HCT116 (cell line): Measurements from ENCODE around the gene RNASEH2C. TPM values are rescaled to one million over a fixed set of nuclear protein-coding genes. Genes with fewer than 3 reads are reported as not detected.

Source experiments
- ATAC-seq: fragments of 200-7000 bp; cut with Tn5 transposase; 2 replicates; pipeline ENCODE4 v1.9.1; 2020; ENCODE audit warnings: mild to moderate bottlenecking, moderate library complexity
- BruUV-seq: library from RNA; stranded (reverse); fragments of 400-500 nt; replicated peaks from 2 replicates; lab custom pipeline; 2021; lab: Mats Ljungman, UMichigan
- CTCF ChIA-PET: fragments of 300-600 bp; sonication (Branson Sonifier 250); formaldehyde crosslinking; loops from one replicate; lab custom pipeline; 2021; ENCODE audit warnings: antibody characterized with exemption; lab: Charles Lee
- POLR2A ChIA-PET: fragments of 300-600, 350-600 bp; sonication (Branson Sonifier 250); formaldehyde crosslinking; loops from one replicate; lab custom pipeline; 2021; ENCODE audit warnings: antibody characterized with exemption; lab: Charles Lee
- RAD21 ChIA-PET, 2 experiments: fragments of 300-600 bp; sonication (Branson Sonifier 250); formaldehyde crosslinking; loops; one replicate each; lab custom pipeline; 2023; ENCODE audit warnings: low total read pairs in 2 of 2; ENCODE audit not compliant: uncharacterized antibody in 2 of 2, unreplicated experiment in 2 of 2, low non-redundant PET in 1 of 2; lab: Charles Lee
- DNase-seq: peaks from one replicate; pipeline ENCODE4 v3.0.0-alpha.2; 2010; ENCODE audit warnings: low read depth, low spot score
- H2AFZ ChIP-seq: fragments of 200-600 bp; shearing (Covaris generic), sonication (generic); 2 replicates; pipeline ENCODE4 v1.6.1; 2017; ENCODE audit warnings: low read depth, mixed run types, mixed read lengths, antibody characterized with exemption, low read length; ENCODE audit not compliant: poor library complexity, severe bottlenecking
- H3K27ac ChIP-seq: 2 replicates; pipeline ENCODE4 v1.5.1; 2012; ENCODE audit warnings: low read depth, low read length
- H3K27me3 ChIP-seq: fragments of 200-600 bp; sonication (generic); 2 replicates; pipeline ENCODE4 v1.6.1; 2016; ENCODE audit warnings: mixed run types, low read length, mixed read lengths; ENCODE audit not compliant: insufficient read depth
- H3K36me3 ChIP-seq, 2 experiments: fragments of 200-500 bp in 1 of 2; fragments of 200-600 bp in 1 of 2; sonication (Bioruptor generic) in 1 of 2; sonication (generic) in 1 of 2; 2 replicates each; pipeline versions ENCODE4 v1.5.1 to v1.6.1; 2014 to 2016; ENCODE audit warnings: low read length in 2 of 2, inconsistent platforms in 1 of 2, mixed read lengths in 1 of 2, mixed run types in 1 of 2; ENCODE audit not compliant: insufficient read depth in 2 of 2, control insufficient read depth in 1 of 2
- H3K4me1 ChIP-seq, 2 experiments: fragments of 200-600 bp in 1 of 2; sonication (generic) in 1 of 2; 2 replicates each; pipeline versions ENCODE4 v1.5.1 to v1.6.1; 2012 to 2017; ENCODE audit warnings: low read length in 2 of 2, inconsistent platforms in 1 of 2, mild to moderate bottlenecking in 1 of 2, mixed read lengths in 1 of 2, mixed run types in 1 of 2, moderate library complexity in 1 of 2; ENCODE audit not compliant: insufficient read depth in 2 of 2, control insufficient read depth in 1 of 2
- H3K4me2 ChIP-seq: fragments of 200-600 bp; sonication (generic); 2 replicates; pipeline ENCODE4 v1.6.1; 2017; ENCODE audit warnings: mixed run types, low read length, mixed read lengths
- H3K4me3 ChIP-seq, 2 experiments: fragments of 200-600 bp in 1 of 2; sonication (generic) in 1 of 2; replicated peaks in 1 of 2; 2 replicates each; pipeline ENCODE4 v1.5.1; 2011 to 2016; ENCODE audit warnings: low read length in 2 of 2, control low read depth in 1 of 2, low read depth in 1 of 2, mild to moderate bottlenecking in 1 of 2, mixed read lengths in 1 of 2, mixed run types in 1 of 2
- H3K79me2 ChIP-seq: fragments of 200-600 bp; sonication (generic); 2 replicates; pipeline ENCODE4 v1.6.1; 2017; ENCODE audit warnings: mild to moderate bottlenecking, mixed run types, low read length, moderate library complexity, mixed read lengths; ENCODE audit not compliant: insufficient read depth
- H3K9ac ChIP-seq: fragments of 200-600 bp; sonication (generic); 2 replicates; pipeline ENCODE4 v1.6.1; 2016; ENCODE audit warnings: low read length, mixed read lengths
- H3K9me2 ChIP-seq: fragments of 200-600 bp; sonication (generic), shearing (Covaris generic); 2 replicates; pipeline ENCODE4 v1.6.1; 2017; ENCODE audit warnings: mixed run types, mild to moderate bottlenecking, moderate library complexity; ENCODE audit not compliant: insufficient read depth
- H3K9me3 ChIP-seq, 2 experiments: fragments of 200-500 bp in 1 of 2; fragments of 200-600 bp in 1 of 2; sonication (Bioruptor generic) in 1 of 2; sonication (generic) in 1 of 2; 2 replicates each; pipeline ENCODE4 v1.6.1; 2014 to 2017; ENCODE audit warnings: low read length in 2 of 2, mixed read lengths in 2 of 2, inconsistent platforms in 1 of 2, low read depth in 1 of 2, mild to moderate bottlenecking in 1 of 2, mixed run types in 1 of 2, moderate library complexity in 1 of 2; ENCODE audit not compliant: control insufficient read depth in 1 of 2, insufficient read depth in 1 of 2
- H4K20me1 ChIP-seq: fragments of 200-600 bp; sonication (generic), shearing (Covaris generic); 2 replicates; pipeline ENCODE4 v1.6.1; 2017; ENCODE audit warnings: mixed run types, mild to moderate bottlenecking, moderate library complexity; ENCODE audit not compliant: insufficient read depth
- CEBPB ChIP-seq: IDR thresholded peaks from 2 replicates; pipeline ENCODE4 v1.6.1; 2012; ENCODE audit warnings: low read depth
- ELF1 ChIP-seq: IDR thresholded peaks from 2 replicates; pipeline ENCODE4 v1.6.1; 2012; ENCODE audit warnings: low read depth, borderline replicate concordance
- JUND ChIP-seq: IDR thresholded peaks from 2 replicates; pipeline ENCODE4 v1.6.1; 2012
- SIN3A ChIP-seq: IDR thresholded peaks from 2 replicates; pipeline ENCODE4 v1.6.1; 2012; ENCODE audit warnings: low read depth
- SP1 ChIP-seq: IDR thresholded peaks from 2 replicates; pipeline ENCODE4 v1.6.1; 2012; ENCODE audit warnings: low read depth
- SRF ChIP-seq: IDR thresholded peaks from 2 replicates; pipeline ENCODE4 v1.6.1; 2012; ENCODE audit warnings: low read depth
- intact Hi-C: fragments of 100-400 bp; cut with micrococcal nuclease; formaldehyde crosslinking; loops from 2 replicates; pipeline ENCODE4 v1.10.0; 2022
- total RNA-seq: library from RNA; stranded (reverse); gene quantifications from one replicate; pipeline ENCODE4 v1.2.1, GENCODE V29; 2021; ENCODE audit not compliant: unreplicated experiment
- TF ChIP-seq, protein P1 (sequence below): IDR thresholded peaks from 2 replicates; pipeline ENCODE4 v1.6.1; 2012; ENCODE audit warnings: low read depth
- TF ChIP-seq, protein P2 (sequence below): IDR thresholded peaks from 2 replicates; pipeline ENCODE4 v1.6.1; 2012

Gene RNASEH2C
- total RNA-seq, 1 experiment from 2014 or later, result 28.5 TPM

DNA sequence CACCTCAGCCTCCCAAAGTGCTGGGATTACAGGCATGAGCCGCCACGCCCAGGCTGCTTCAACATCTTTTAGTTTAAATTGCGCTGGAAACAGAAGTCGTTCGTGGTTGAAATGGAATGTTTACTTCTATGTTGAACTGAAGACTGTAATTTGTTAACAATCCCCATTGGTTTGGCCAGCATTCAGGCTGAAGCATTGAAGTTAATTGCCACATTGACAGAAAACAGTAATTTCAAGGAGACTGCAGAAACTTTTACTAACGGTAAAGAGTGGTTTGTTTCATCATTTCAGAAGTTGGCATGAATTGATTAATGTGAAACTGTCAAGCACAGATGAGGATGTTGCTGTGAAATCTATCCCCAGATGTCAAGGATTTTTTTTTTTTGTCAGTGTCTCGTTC lies 45.9 kb upstream of the RNASEH2C start:
- no peak for TF ChIP-seq CEBPB
- no peak for TF ChIP-seq SP1
- TF ChIP-seq, protein P1, sequence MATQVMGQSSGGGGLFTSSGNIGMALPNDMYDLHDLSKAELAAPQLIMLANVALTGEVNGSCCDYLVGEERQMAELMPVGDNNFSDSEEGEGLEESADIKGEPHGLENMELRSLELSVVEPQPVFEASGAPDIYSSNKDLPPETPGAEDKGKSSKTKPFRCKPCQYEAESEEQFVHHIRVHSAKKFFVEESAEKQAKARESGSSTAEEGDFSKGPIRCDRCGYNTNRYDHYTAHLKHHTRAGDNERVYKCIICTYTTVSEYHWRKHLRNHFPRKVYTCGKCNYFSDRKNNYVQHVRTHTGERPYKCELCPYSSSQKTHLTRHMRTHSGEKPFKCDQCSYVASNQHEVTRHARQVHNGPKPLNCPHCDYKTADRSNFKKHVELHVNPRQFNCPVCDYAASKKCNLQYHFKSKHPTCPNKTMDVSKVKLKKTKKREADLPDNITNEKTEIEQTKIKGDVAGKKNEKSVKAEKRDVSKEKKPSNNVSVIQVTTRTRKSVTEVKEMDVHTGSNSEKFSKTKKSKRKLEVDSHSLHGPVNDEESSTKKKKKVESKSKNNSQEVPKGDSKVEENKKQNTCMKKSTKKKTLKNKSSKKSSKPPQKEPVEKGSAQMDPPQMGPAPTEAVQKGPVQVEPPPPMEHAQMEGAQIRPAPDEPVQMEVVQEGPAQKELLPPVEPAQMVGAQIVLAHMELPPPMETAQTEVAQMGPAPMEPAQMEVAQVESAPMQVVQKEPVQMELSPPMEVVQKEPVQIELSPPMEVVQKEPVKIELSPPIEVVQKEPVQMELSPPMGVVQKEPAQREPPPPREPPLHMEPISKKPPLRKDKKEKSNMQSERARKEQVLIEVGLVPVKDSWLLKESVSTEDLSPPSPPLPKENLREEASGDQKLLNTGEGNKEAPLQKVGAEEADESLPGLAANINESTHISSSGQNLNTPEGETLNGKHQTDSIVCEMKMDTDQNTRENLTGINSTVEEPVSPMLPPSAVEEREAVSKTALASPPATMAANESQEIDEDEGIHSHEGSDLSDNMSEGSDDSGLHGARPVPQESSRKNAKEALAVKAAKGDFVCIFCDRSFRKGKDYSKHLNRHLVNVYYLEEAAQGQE, result no peak
- no peak for TF ChIP-seq SRF
- no peak for TF ChIP-seq JUND
- TF ChIP-seq ELF1, result no peak
- TF ChIP-seq, protein P2, sequence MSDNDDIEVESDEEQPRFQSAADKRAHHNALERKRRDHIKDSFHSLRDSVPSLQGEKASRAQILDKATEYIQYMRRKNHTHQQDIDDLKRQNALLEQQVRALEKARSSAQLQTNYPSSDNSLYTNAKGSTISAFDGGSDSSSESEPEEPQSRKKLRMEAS, result no peak
- TF ChIP-seq SIN3A, result no peak
- ChIA-PET POLR2A (no interaction called here), CTCF (interaction anchor here (0.9 kb wide), 1 partner anchor 13 kb away, joined by 3 read pairs; no protein-coding TSS in a partner anchor), RAD21 (no interaction called here)
- Histone ChIP-seq H4K20me1 (no peaks in the 10 kb centered on the region), H3K9ac (no peak overlapping the region), H3K4me1 (peaks cover 2 to 14% of the 10 kb centered on the region in 2 experiments; a peak in 2 of 4 replicates), H3K9me3 (no peaks in the 10 kb centered on the region; a peak in 1 of 4 replicates), H2AFZ (no peak overlapping the region), H3K9me2 (no peaks in the 10 kb centered on the region), H3K36me3 (no peaks in the 10 kb centered on the region), H3K4me3 (no peak overlapping the region), H3K4me2 (no peak overlapping the region), H3K79me2 (no peaks in the 10 kb centered on the region), H3K27ac (no peak overlapping the region), H3K27me3 (no peaks in the 10 kb centered on the region)
- ATAC-seq (no peak), DNase-seq (no peak)
- intact Hi-C loops, result no loop called here
- BruUV-seq, result no TSS peak
